Heart right ventricle (tissue), 16 donors: ENCODE results near the gene HSBP1L1. TPM values are rescaled to one million over a fixed set of nuclear protein-coding genes. Genes with fewer than 3 reads are reported as not detected.

Source experiments
- ATAC-seq, 8 donors: fragments of 200-7000 bp; cut with Tn5 transposase; one replicate each; pipeline ENCODE4 v1.9.1; 2020; ENCODE audit warnings: mild to moderate bottlenecking in 8 of 8, moderate library complexity in 8 of 8, moderate number of reproducible peaks in 1 of 8
- DNase-seq, 2 donors: peaks; one replicate each; pipeline ENCODE4 v3.0.0-alpha.2; 2020
- H3K27ac ChIP-seq, 10 donors: fragments of 200-600 bp; sonication (generic) in 2 of 10; one replicate each; pipeline versions ENCODE4 v1.5.0 to v1.8.0; 2020 to 2022; ENCODE audit warnings: mild to moderate bottlenecking in 3 of 10
- H3K27me3 ChIP-seq, 7 donors: fragments of 200-600 bp; one replicate each; pipeline ENCODE4 v1.8.0; 2021 to 2022; ENCODE audit warnings: mild to moderate bottlenecking in 2 of 7
- H3K36me3 ChIP-seq, 9 donors: fragments of 200-600 bp; sonication (generic) in 1 of 9; one replicate each; pipeline versions ENCODE4 v1.5.0 to v1.8.0; 2020 to 2022; ENCODE audit warnings: mild to moderate bottlenecking in 2 of 9
- H3K4me1 ChIP-seq, 9 donors: fragments of 200-600 bp; sonication (generic) in 1 of 9; one replicate each; pipeline versions ENCODE4 v1.5.0 to v1.8.0; 2020 to 2022; ENCODE audit warnings: mild to moderate bottlenecking in 4 of 9
- H3K4me3 ChIP-seq, 10 donors: fragments of 200-600 bp; sonication (generic) in 2 of 10; one replicate each; pipeline versions ENCODE4 v1.5.0 to v1.8.0; 2020 to 2022; ENCODE audit warnings: mild to moderate bottlenecking in 7 of 10, moderate library complexity in 2 of 10
- H3K9me3 ChIP-seq, 11 donors: fragments of 200-600 bp in 10 of 11; sonication (generic) in 2 of 11; one replicate each; pipeline versions ENCODE4 v1.5.0 to v1.8.0; 2013 to 2022; ENCODE audit warnings: mild to moderate bottlenecking in 2 of 11, control low read depth in 1 of 11, moderate library complexity in 1 of 11
- WGBS, 2 donors: extraction: QIAGEN DNeasy Blood & Tissue Kit; methylation state at CpG; one replicate each; pipeline ENCODE4 v1.1.7; 2013; ENCODE audit warnings: inconsistent platforms in 1 of 2; 5-methylcytosine and 5-hydroxymethylcytosine counted together
- intact Hi-C, 10 donors: fragments of 100-400 bp; cut with DNase I; formaldehyde crosslinking; loops; one replicate each; pipeline versions ENCODE4 v1.11.1 to v1.14.2; 2022
- polyA plus RNA-seq, 2 donors: library from polyadenylated mRNA; stranded (reverse); fragments of 200-250 nt; gene quantifications; one replicate each; pipeline ENCODE4 v1.2.3, GENCODE V29; 2013
- total RNA-seq, 10 donors: library from RNA; stranded (reverse); fragmentation: NEBNext Ultra II Directional in 3 of 10; extraction: Animal tissue kit (Norgen Biotek cat#: 25700) in 3 of 10; gene quantifications; one replicate each; pipeline versions ENCODE4 v1.2.1 to v1.2.4, GENCODE V29; 2021 to 2023
- TF ChIP-seq, protein P1 (sequence below), 9 donors: fragments of 200-600 bp; sonication (generic) in 2 of 9; IDR thresholded peaks; one replicate each; pipeline versions ENCODE4 v1.5.0 to v1.8.0; 2021 to 2022; ENCODE audit warnings: antibody characterized with exemption in 9 of 9, mild to moderate bottlenecking in 5 of 9, moderate library complexity in 1 of 9
- donor health status: Arrhythmogenic right ventricular cardiomyopathy.
- donor health status: ischemic (EF 13 %, LVEDD 7.1; RV severe dilation, severe dysfunction).
- donor health status: healthy with polysubstance abuse.
- donor health status: DM: no; HTN: yes; CAD: no.
- donor health status: DM: no; HTN: no; CAD: no.
- donor health status: ischemic (EF 25% LVEDD 6.9; RV normal size, moderate dysfunction).
- donor health status: ischemic (EF 25% LVEDD 5.7; RV mildly dilated, moderate dysfunction).
- donor health status: healthy.
- donor health status: DM: yes; HTN: yes; CAD: no.
- donor health status: Ischemic cardiomyopathy.
- donor health status: ischemic (EF 35%, LVEDD 5.7; RV mildly dilated, moderate dysfunction).
- donor health status: nonischemic (EF 11% LVEDD 7.7; RV severe dilation, severe dysfunction).
- donor health status: DM: yes; HTN: yes; CAD: no.
- donor health status: PGD.
- donor health status: ischemic (EF 29% LVEDD 5.4; RV normal size, mild dysfunction).
- donor health status: nonischemic (EF 23%, LVEDD 6.1; RV moderate dilation, normal function).

Gene HSBP1L1
- total and polyA plus RNA-seq, 12 donors, result 3.8 to 56.5 (median 6.4) TPM

DNA sequence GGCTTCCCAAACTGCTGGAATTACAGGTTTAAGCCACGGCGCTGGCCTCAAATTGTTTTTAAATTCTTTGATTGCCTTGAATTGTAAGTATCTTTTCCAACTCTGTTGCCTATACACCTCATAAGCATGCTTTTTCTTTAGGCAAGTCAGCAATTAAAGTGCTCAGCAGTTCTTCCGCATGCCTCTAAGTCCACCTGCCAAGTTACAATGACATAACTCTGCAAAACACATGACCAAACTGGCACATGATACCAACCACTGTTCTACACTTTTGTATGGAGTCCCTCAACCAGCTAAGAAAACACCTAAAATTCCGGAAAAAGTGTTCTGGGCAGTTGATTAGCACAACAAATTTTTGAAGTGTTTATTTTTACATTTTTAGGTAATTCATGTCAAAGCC is 18.8 kb downstream of the HSBP1L1 start:
- H3K27ac ChIP-seq, result peak overlapping the region in 1 of 10 donors; percentile 56
- TF ChIP-seq, protein P1, sequence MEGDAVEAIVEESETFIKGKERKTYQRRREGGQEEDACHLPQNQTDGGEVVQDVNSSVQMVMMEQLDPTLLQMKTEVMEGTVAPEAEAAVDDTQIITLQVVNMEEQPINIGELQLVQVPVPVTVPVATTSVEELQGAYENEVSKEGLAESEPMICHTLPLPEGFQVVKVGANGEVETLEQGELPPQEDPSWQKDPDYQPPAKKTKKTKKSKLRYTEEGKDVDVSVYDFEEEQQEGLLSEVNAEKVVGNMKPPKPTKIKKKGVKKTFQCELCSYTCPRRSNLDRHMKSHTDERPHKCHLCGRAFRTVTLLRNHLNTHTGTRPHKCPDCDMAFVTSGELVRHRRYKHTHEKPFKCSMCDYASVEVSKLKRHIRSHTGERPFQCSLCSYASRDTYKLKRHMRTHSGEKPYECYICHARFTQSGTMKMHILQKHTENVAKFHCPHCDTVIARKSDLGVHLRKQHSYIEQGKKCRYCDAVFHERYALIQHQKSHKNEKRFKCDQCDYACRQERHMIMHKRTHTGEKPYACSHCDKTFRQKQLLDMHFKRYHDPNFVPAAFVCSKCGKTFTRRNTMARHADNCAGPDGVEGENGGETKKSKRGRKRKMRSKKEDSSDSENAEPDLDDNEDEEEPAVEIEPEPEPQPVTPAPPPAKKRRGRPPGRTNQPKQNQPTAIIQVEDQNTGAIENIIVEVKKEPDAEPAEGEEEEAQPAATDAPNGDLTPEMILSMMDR (IDR thresholded peaks at IDR 0.05), result no peak
- H3K27me3 ChIP-seq, result no peaks in the 10 kb centered on the region
- H3K36me3 ChIP-seq, result peaks cover 0 to 31% (median 5%) of the 10 kb centered on the region in 9 donors
- intact Hi-C loops, result loop anchor here in 1 of 10 donors (10.0 kb wide), 1 partner anchor 52 kb away; the partner anchor contains the start of gene RBFA
- H3K4me1 ChIP-seq, result peaks cover 5 to 49% (median 35%) of the 10 kb centered on the region in 9 donors
- no peak for ATAC-seq
- no peak for DNase-seq
- H3K9me3 ChIP-seq, result no peaks in the 10 kb centered on the region
- no peak overlapping the region for H3K4me3 ChIP-seq
- 84 to 88% methylated on average over 4 of the region's 4 CpGs for WGBS, 2 donors

DNA sequence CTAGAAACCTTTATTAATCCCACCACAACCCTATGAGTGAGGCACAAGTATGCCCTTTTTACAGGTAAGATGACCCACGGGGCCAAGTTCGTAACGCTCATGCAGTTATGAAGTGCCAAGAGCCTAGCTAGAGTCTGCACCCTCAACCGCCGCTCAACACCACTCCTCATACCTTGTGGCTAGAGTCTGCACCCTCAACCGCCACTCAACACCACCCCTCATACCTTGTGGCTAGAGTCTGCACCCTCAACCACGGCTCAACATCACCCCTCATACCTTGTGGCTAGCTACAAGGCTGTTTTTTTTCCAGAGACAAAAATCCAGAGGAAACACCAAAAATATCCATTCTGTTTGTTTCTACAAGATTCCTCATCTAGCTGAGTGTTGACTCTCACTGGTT is 19.4 kb downstream of the HSBP1L1 start:
- Histone ChIP-seq H3K36me3 (peaks cover 0 to 29% (median 5%) of the 10 kb centered on the region in 9 donors), H3K4me3 (no peak overlapping the region), H3K27ac (no peak overlapping the region), H3K27me3 (no peaks in the 10 kb centered on the region), H3K9me3 (no peaks in the 10 kb centered on the region), H3K4me1 (peaks cover 5 to 46% (median 35%) of the 10 kb centered on the region in 9 donors)
- intact Hi-C loops, result loop anchor here in 1 of 10 donors (10.0 kb wide), 1 partner anchor 51 kb away; the partner anchor contains the start of gene RBFA
- ATAC-seq (no peak), DNase-seq (no peak)
- TF ChIP-seq, protein P1 (IDR thresholded peaks at IDR 0.05), result no peak
- WGBS, 2 donors, result 96 to 99% methylated on average over 7 of the region's 7 CpGs

DNA sequence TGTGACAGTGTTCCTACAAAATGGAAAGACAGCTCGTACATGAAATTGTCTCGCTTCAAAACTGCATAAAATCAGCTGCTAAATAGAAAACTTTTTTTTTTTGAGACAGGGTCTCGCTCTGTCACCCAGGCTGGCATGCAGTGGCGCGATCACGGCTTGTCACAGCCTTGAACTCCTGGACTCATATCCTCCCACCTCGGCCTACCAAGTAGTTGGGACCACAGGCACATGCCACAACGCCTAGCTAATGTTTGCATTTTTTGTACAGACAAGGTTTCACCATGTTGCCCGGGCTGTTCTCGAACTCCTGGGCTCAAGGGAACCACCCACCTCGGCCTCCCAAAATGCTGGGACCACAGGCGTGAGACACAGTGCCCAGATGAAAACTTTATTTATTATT is 20.7 kb downstream of the HSBP1L1 start:
- TF ChIP-seq, protein P1 (IDR thresholded peaks at IDR 0.05), result no peak
- WGBS, 2 donors, result 91 to 94% methylated on average over 12 of the region's 12 CpGs
- H3K4me1 ChIP-seq, result peaks cover 9 to 54% (median 41%) of the 10 kb centered on the region in 9 donors

DNA sequence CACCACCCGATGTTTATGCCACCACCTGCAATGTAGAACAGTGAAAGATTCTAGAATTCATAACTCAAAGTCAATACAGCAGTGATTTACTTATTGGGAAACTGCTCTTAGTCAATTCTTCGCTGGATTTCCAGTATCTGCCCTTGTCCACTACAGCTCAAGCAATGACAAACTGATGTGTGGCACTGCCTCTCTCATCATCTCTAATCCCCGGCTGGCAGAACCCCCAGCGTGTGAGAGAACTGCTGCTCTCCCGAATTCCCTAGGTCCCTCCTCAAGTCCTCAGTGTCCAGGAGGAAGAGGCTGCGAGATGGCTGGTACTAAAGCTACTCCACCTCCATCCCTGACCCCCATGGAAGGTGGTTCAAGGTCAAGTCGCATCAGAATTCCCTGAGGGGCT is 22.3 kb downstream of the HSBP1L1 start:
- ATAC-seq (no peak), DNase-seq (no peak)
- TF ChIP-seq, protein P1 (IDR thresholded peaks at IDR 0.05), result no peak
- Histone ChIP-seq H3K27ac (peak overlapping the region in 2 of 10 donors; percentile 4 to 98), H3K27me3 (no peaks in the 10 kb centered on the region), H3K4me1 (peaks cover 9 to 52% (median 41%) of the 10 kb centered on the region in 9 donors), H3K36me3 (peaks cover 0 to 21% (median 5%) of the 10 kb centered on the region in 9 donors), H3K4me3 (peak overlapping the region in 7 of 10 donors; percentile 81 to 98 (median 94)), H3K9me3 (no peaks in the 10 kb centered on the region)
- intact Hi-C loops, result loop anchor here in 4 of 10 donors (5.0 to 10.0 kb wide), 3 partner anchors 34 to 48 kb away; partner anchors contain the start of genes RBFA (in 3 of the 4) and SLC66A2 (in 1 of the 4)
- 36 to 44% methylated on average over 7 of the region's 7 CpGs for WGBS, 2 donors

More for the DNA sequence above, 20.7 kb downstream of the HSBP1L1 start:
- intact Hi-C loops, result loop anchor here in 4 of 10 donors (5.0 to 10.0 kb wide), 3 partner anchors 33 to 50 kb away; partner anchors contain the start of genes RBFA (in 3 of the 4) and SLC66A2 (in 1 of the 4)
- Histone ChIP-seq H3K27me3 (no peaks in the 10 kb centered on the region), H3K4me3 (no peak overlapping the region), H3K36me3 (peaks cover 0 to 21% (median 5%) of the 10 kb centered on the region in 9 donors), H3K27ac (no peak overlapping the region), H3K9me3 (no peaks in the 10 kb centered on the region)
- ATAC-seq (no peak), DNase-seq (no peak)
